Common myeloid progenitor, CD34-positive (primary cell): Measurements from ENCODE around the gene KLRC4.

Source experiments
- CTCF ChIA-PET: fragments of 350-600 bp; sonication (Branson Sonifier 250); formaldehyde crosslinking; loops from one replicate; lab custom pipeline; 2021; ENCODE audit warnings: antibody characterized with exemption; lab: Charles Lee
- POLR2A ChIA-PET: fragments of 350-600 bp; sonication (Branson Sonifier 250); formaldehyde crosslinking; loops from one replicate; lab custom pipeline; 2021; ENCODE audit warnings: antibody characterized with exemption; lab: Charles Lee
- DNase-seq, 3 donors: peaks; one replicate each; pipeline versions ENCODE4 v3.0.0 to v3.0.0-alpha.2; 2013
- H3K27ac ChIP-seq, 2 experiments: 1 replicate in 1 of 2; 2 replicates in 1 of 2; pipeline ENCODE4 v1.7.0; 2013; ENCODE audit warnings: inconsistent platforms in 2 of 2, low read length in 2 of 2, mild to moderate bottlenecking in 2 of 2, low read depth in 1 of 2, moderate library complexity in 1 of 2; ENCODE audit not compliant: severe bottlenecking in 2 of 2, insufficient read depth in 1 of 2, poor library complexity in 1 of 2
- H3K27me3 ChIP-seq, 5 experiments: replicated peaks in 2 of 5; 1 replicate in 3 of 5; 2 replicates in 2 of 5; pipeline versions ENCODE4 v1.6.1 to v1.7.0; 2013; ENCODE audit warnings: low read length in 4 of 5, mild to moderate bottlenecking in 2 of 5, moderate library complexity in 2 of 5, inconsistent platforms in 1 of 5; ENCODE audit not compliant: insufficient read depth in 5 of 5, control insufficient read depth in 4 of 5
- H3K36me3 ChIP-seq, 4 experiments: 1 replicate in 2 of 4; 2 replicates in 2 of 4; pipeline versions ENCODE4 v1.6.1 to v1.7.0; 2013; ENCODE audit warnings: low read length in 3 of 4, control low read depth in 1 of 4, mild to moderate bottlenecking in 1 of 4; ENCODE audit not compliant: control insufficient read depth in 4 of 4, insufficient read depth in 4 of 4
- H3K4me1 ChIP-seq, 4 experiments: 1 replicate in 3 of 4; 2 replicates in 1 of 4; pipeline versions ENCODE4 v1.6.1 to v1.7.1; 2013; ENCODE audit warnings: low read length in 3 of 4, mild to moderate bottlenecking in 3 of 4, control low read depth in 1 of 4, inconsistent platforms in 1 of 4, moderate library complexity in 1 of 4; ENCODE audit not compliant: control insufficient read depth in 4 of 4, insufficient read depth in 4 of 4; ENCODE audit errors: control extremely low read depth in 1 of 4
- H3K4me3 ChIP-seq, 7 experiments: 1 replicate in 4 of 7; 2 replicates in 3 of 7; pipeline versions ENCODE4 v1.5.1 to v1.7.0; 2013; ENCODE audit warnings: mild to moderate bottlenecking in 7 of 7, low read length in 6 of 7, moderate library complexity in 6 of 7, inconsistent platforms in 2 of 7, low read depth in 2 of 7, control low read depth in 1 of 7; ENCODE audit not compliant: insufficient read depth in 4 of 7, control insufficient read depth in 1 of 7; ENCODE audit errors: extremely low read depth in 1 of 7
- H3K9me3 ChIP-seq, 5 experiments: 1 replicate in 4 of 5; 2 replicates in 1 of 5; pipeline versions ENCODE4 v1.6.1 to v1.7.1; 2013; ENCODE audit warnings: low read length in 4 of 5, mild to moderate bottlenecking in 2 of 5, inconsistent platforms in 1 of 5, low read depth in 1 of 5, moderate library complexity in 1 of 5; ENCODE audit not compliant: control insufficient read depth in 4 of 5, insufficient read depth in 2 of 5; ENCODE audit errors: control extremely low read depth in 1 of 5
- WGBS: methylation state at CpG from one replicate; pipeline ENCODE4 v1.1.5; 2013; ENCODE audit not compliant: insufficient coverage; 5-methylcytosine and 5-hydroxymethylcytosine counted together

KLRC4 gene

DNA sequence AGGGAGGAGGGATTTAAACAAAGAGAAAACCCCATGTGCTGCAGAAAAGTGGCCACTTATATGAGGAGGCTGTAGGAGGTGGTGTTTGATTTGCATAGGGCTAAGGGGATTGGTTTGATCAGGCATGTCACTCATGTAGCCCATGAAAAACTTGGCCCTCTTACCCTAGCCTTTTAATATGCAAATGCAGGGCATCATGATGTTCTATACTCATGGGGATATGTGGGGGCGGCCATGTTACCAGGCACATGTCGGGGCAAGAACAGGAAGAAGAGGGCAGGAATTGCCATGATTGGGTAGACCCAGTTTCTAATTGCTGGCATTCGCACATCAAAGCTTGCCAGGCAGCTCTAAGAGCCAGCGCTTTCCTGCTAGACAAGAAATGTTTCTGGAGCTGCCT is 48.5 kb downstream of the KLRC4 start:
- H3K4me3 ChIP-seq: no peak overlapping the region
- no peaks in the 10 kb centered on the region for H3K36me3 ChIP-seq
- no peaks in the 10 kb centered on the region for H3K27me3 ChIP-seq
- 100% methylated on average over 3 of the region's 4 CpGs for WGBS
- ChIA-PET CTCF (no interaction called here), POLR2A (no interaction called here)
- H3K4me1 ChIP-seq: peaks cover 12 to 40% (median 26%) of the 10 kb centered on the region in 4 experiments
- no peak overlapping the region for H3K27ac ChIP-seq
- H3K9me3 ChIP-seq: peaks cover 0 to 5% (median 3%) of the 10 kb centered on the region in 5 experiments
- no peak for DNase-seq

DNA sequence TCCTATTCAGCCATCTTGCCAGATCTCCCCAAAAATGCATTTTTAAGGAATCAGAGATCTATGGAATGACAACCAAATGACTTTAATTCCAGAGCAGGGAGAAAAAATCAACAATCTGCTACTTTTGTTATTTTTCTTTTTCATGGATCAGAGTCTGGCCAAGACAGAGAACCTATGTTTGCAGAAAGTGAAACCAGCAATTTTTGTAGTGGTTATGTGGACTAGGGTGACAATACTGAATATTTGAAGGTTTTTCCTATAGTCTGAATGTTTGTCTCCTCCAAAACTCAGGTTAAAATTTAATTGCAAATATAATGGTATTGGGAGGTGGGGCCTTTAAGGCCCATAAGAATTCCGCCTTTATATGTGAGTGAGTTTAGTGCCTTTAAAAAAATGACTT is 50.6 kb downstream of the KLRC4 start:
- peaks cover 5 to 20% (median 12%) of the 10 kb centered on the region in 4 experiments for H3K4me1 ChIP-seq
- CTCF ChIA-PET: no interaction called here
- H3K9me3 ChIP-seq: peaks cover 0 to 5% (median 3%) of the 10 kb centered on the region in 5 experiments
- WGBS: no CpG with 5 or more reads among the region's 1 CpG
- POLR2A ChIA-PET: no interaction called here
- no peaks in the 10 kb centered on the region for H3K27me3 ChIP-seq
- no peak overlapping the region for H3K4me3 ChIP-seq
- no peak for DNase-seq
- H3K27ac ChIP-seq: no peak overlapping the region
- H3K36me3 ChIP-seq: no peaks in the 10 kb centered on the region

DNA sequence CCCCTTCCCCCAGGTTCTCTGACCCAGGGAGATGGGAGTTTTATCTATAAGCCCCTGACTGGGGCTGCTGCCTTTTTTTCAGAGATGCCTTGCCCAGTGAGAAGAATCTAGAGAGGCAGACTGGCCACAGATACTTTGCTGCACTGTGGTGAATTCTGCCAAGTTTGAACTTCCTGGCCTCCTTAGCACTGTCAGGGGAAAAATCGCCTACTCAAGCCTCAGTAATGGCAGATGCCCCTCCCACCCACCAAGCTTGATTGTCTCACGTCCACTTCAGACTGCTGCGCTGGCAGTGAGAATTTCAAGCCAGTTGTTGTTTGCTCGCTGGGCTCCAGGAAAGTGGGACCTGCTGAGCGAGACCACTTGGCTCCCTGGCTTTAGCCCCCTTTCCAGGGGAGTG is 51.4 kb downstream of the KLRC4 start:
- CTCF ChIA-PET: no interaction called here
- 80% methylated on average over 5 of the region's 5 CpGs for WGBS
- H3K27me3 ChIP-seq: no peaks in the 10 kb centered on the region
- peaks cover 0 to 5% (median 3%) of the 10 kb centered on the region in 5 experiments for H3K9me3 ChIP-seq
- DNase-seq: no peak
- POLR2A ChIA-PET: no interaction called here
- H3K4me3 ChIP-seq: no peak overlapping the region
- H3K4me1 ChIP-seq: peaks cover 1 to 12% (median 7%) of the 10 kb centered on the region in 4 experiments
- H3K27ac ChIP-seq: no peak overlapping the region
- H3K36me3 ChIP-seq: no peaks in the 10 kb centered on the region
